Activated T-cell treated with anti-CD3 and anti-CD28 coated beads for 4 hours (primary cell): ENCODE measurements around the gene BTBD2.

Source experiments
- DNase-seq: peaks from one replicate; pipeline ENCODE4 v3.0.0-alpha.2; 2020

BTBD2 gene

DNA sequence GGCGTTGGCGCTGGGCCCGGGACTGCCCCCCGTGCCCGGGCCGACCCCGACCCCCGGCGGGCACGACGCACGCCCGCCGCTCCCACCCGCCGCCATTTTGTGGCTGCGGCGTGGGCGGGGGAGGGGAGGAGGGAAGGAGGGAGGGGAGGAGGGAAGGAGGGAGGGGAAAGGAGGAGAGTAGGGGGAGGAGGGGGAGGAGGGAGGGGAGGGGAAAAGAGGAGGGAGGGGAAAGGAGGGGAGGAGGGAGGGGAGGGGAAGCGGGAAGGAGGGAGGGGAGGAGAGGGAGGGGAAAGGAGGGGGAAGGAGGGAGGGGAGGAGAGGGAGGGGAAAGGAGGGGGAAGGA lies at the start of gene BTBD2:
Gene BTBD2 (minus strand): TSS at position 107 of the 343 bp plus-strand sequence. CDS start 11 bp downstream, at position 96.
- DNase-seq = peak; percentile 59

DNA sequence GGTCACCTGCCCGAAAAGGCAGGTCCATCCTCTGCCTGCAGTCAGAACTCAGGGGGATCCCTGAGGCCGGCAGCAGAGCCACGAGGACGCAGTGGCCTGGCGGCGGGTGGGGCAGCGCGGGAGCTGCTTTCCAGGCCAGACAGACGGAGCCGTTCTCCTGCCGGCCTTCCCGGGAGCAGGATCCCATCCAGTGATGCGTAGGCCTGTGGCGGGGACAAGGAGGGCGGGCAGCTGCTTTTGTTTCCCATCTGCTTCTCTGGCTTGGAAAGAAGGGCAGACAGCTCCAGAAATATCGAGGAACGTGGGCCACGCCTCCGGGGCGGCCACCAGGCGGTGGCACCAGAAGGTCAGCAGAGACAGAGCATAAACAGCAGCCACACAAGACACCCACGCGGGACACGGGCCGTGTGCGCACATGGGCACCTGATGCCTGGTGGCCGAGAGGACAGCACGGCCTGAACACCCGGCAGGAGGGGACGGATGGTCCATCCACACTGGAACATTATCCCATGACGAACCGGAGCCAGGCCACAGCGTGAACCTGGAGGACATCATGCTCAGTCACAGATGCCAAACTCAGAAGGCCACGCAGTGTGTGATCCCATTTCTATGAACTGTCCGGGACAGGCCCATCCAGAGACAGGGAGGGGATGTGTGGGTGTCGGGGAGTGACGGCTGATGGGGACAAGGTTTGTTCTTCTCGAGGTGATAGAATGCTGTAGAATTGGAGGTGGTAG lies 49.4 kb upstream of the BTBD2 start:
- no peak for DNase-seq

- DNase-seq = no peak
Measured at GRCh38 chr19:2064395-2064787, 48.9 kb upstream of the BTBD2 start.

DNA sequence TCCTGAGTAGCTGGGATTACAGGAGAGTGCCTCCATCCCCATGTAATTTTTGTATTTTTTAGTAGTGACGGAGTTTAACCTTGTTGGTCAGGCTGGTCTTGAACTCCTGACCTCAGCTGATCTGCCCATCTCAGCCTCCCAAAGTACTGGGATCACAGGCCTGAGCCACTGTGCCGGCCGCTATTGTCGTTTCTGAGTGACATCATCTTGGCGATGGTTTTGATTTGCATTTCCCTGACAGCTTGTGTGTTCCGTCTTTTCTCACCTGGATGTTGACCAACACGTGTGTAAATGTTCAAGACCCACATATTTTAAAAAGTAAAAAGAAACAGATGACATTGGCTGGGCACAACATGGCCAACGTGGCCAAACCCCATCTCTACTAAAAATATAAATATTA lies 48.3 kb upstream of the BTBD2 start:
- DNase-seq = no peak

DNA sequence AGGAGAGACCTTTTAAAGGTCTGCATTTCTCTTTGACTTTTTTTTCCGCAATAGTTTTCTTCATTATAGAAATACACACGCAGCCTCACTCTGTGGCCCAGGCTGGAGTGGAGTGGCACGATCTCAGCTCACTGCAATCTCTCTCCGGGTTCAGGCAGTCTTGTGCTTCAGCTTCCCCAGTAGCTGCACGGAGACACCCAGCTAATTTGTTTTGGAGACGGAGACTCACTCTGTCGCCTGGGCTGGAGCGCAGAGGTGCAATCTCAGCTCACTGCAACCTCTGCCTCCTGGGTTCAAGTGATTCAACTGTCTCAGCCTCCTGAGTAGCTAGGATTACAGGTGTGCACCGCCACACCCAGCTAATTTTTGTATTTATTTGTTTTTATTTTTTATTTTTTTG lies 47.3 kb upstream of the BTBD2 start:
- DNase-seq = no peak

GRCh38 chr19:2062389-2062729 lies 46.8 kb upstream of the BTBD2 start:
- DNase-seq = no peak

DNA sequence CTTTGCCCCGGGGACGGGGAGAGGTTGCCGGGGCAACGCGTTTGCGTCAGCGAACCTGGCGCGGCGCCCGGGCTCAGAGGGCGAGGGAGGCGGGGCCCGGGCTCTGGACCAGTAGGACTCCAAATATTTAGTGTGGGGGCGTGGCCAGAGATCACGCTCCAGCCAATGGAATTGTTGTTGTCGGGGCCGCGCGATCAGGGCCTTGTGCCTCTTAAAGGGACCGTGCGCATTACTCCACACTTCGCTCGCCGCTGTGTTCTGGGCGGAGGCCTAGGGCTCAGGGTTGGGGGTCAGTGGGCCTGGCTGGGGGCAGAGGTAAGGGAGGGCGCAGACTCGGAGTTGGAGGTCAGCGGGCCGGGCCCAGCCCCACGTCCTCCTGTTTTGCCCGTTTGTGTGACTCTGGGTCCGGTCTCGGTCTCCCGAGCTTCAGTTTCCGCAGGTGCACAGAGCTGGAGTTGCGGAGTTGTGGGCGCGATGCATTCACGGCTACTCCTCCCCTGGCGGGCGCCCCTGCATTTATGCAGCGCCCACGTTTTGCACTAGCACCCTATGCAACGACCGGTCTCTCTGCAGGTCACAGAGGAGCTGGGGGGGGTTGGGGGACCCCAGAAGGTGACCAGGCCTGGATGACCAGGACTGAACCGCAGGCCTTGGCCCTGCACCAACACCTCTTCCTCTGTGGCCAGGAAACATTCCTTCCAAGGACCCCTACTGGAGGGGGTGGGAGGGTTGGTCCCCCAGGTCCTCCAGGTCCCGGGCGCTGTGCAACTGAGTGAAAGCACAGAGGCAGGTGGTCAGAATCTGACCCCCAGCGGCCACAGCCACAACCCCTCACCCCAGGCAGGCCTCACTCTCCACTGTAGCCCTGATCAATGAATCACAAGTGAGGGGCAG lies 46.2 kb upstream of the BTBD2 start:
- DNase-seq = peak; percentile 99

DNA sequence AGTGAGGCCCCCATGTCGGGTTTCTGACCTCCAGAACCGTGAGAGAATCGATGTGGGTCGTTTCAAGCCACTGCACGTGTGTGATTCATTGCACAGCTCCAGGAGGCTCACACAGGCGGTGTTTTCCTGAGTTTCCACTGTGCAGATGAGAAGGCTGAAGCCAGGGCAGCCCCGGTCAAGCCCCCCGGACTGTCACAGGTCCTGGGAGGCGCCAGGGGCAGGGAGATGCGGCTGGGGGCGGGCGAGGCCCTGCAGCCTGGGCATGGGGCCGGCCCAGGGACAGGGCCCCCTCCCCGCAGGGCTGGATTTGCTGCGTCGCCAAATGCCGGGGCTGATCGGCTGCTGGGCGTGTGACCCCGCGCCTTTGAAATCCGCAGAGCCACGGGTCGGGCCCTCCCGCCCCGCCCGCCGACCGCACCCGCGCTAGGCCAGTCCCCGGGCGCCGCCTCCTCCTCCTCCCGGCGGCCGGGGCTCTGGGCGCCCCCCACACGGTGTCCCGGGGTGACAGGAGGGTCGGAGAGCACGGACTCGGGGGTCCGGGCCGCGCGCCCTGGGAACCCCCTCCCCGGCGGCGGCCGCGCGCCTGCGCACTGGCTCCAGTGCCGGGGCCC lies 45.5 kb upstream of the BTBD2 start:
- no peak for DNase-seq

DNA sequence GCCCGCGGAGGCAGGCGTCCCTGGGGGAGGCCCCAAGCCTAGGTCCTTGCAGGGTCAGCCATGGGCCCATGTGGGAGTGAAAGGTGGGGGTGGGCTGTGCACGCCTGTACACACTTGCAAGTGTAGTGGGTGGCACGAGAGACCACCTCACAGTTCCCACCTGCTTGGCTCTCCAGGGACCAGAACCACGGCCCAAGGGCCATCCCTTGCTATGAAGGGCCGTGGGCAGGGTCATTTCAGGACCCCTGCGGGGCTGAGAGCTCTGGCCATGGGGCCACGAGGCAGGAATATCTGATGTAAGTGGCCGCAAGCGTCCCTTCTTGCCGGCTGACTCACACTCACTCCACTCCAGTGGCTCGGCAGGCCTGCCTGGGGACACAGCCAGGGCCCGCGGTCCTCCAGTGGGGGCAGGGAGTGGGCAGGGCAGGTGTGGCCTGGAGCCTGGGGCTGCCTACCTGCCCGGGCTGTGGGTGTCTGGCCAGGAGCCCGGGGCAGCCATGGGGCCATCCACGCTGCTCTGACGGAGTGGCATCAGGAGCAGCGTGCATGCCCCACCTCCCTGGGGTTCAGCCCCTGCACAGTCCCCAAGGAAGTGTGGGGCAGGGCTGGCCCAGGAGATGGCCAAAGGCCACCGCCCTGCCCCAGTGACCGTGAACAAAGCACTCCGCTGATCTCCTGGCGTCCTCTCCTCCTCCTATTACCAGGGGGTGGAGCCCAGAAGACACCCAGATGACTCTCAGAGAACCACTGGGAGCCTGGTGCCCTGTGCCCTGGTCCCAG lies 44.1 kb upstream of the BTBD2 start:
- DNase-seq = no peak

- no peak for DNase-seq
Measured at GRCh38 chr19:2058570-2059421, 43.3 kb upstream of the BTBD2 start.

DNA sequence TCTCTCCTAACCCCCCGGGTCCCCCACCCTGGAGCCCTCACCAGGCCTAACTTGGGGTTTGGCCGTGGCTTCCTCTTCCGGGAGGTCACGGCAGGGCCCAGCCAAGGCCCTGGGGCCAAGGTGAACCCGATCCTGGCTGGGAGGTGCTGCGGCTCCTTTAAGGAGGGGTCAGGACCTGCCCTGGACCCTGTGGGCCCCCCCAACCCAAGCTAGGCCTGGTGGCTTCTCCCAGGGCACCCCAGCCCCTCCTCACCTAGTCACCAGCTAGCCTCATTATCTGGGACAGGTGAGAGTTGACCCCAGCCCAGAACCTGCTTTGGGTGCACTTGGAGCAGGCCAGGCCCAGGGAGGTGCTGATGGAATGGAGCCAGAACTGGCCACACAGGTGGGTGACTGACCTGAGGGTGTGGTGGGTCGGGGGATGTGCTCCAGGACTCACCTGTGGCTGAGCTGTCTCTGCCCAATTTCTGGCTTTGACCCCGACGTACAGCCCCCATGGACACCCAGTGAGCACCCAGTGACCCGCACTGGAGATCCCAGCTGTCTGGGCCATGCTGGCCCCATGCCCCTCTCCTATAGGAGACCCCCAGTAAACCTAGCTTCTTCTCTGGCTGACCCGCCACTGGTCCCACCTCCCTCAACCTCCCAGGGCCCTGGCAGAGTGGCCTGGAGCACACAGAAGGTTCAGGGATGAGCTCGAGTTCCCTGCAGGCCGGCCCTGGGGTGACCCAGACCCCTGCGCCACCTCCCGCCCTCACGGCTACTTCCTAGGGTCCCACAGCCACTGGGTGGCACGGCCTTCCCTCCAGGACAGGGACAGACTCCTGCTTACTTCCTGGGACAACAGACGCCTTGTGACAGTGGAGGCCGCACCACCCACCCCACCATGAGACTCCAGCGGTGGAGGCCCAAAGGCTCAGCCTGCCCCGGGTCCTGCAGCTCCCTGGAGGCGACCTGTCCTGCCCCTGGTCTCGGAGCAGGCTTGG lies 42.3 kb upstream of the BTBD2 start:
- no peak for DNase-seq

GRCh38 chr19:2056837-2057192 lies 41.3 kb upstream of the BTBD2 start:
- DNase-seq = no peak

DNA sequence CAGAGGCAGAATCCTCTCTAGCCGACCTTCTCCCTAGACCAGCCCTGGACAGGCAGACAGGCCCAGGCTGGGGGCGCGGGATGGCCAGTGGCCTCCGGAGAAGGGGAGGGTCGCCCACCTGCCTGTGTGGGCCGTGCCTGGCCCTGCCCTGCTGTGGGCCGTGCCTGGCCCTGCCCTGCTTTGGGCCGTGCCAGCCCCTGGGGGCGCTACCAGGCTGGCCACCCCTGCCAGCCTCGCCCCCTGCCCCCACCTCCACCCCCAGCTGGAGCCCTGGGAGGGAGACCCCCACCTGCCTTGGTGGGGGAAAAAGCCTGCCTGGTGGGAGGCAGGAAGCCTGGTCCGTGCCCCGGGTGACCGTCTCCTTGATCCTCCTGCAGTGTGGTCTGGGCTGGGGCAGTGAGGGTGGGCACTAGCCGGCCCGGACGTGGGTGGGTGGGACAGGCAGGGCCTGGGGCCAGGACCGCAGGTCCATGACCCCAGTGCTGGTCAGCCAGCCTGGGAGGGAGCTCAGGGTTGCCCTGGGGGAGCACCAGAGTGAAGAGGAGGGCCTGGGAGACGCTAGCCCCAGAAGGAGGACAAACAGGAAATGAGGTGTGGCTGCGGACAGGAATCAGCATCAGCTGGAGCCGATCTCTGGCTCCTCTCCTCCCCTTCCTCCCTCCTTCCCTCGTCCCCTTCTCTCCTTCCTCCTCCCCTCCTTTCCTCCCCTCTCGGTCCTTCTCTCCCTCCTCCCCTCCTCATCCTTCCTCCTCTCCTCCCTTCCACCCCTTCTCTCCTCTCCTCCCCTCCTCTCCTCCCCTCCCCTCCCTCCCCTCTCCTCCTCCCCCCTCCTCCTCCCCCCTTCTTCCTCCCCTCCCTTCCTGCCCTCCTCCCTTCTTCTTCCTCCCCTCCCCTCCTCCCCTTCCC lies 40.7 kb upstream of the BTBD2 start:
- DNase-seq = no peak

GRCh38 chr19:2054763-2055162 lies 39.2 kb upstream of the BTBD2 start:
- no peak for DNase-seq

DNA sequence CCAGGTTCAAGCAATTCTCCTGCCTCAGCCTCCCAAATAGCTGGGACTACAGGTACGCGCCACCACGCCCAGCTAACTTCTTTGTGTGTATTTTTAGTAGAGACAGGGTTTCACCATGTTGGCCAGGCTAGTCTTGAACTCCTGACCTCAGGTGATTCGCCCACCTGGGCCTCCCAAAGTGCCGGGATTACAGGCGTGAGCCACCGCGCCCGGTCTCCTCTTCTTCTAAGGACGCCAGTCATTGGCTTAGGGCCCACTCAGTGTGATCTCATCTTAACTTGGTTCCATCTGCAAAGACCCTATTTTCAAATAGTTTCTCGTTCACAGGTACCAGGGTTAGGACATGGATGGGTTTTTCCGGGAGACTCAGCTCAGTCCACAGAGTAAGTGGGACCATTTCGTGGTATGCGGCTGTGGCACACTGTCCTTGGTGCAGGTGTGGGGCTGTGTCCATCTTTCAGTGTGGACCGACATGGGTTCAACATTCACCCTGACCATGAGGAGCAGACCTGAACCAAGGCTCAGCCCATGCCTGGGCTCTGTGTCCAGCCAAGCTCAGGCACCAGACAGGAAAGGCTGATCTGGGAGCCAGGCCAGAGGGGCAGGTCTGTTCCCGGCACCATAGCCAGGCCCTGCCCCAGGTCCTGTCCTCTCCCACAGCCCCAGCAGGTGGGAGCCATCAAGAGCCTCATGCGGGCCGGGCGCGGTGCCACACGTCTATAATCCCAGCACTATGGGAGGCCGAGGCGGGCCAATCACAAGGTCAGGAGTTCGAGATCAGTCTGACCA lies 38.3 kb upstream of the BTBD2 start:
- no peak for DNase-seq

DNA sequence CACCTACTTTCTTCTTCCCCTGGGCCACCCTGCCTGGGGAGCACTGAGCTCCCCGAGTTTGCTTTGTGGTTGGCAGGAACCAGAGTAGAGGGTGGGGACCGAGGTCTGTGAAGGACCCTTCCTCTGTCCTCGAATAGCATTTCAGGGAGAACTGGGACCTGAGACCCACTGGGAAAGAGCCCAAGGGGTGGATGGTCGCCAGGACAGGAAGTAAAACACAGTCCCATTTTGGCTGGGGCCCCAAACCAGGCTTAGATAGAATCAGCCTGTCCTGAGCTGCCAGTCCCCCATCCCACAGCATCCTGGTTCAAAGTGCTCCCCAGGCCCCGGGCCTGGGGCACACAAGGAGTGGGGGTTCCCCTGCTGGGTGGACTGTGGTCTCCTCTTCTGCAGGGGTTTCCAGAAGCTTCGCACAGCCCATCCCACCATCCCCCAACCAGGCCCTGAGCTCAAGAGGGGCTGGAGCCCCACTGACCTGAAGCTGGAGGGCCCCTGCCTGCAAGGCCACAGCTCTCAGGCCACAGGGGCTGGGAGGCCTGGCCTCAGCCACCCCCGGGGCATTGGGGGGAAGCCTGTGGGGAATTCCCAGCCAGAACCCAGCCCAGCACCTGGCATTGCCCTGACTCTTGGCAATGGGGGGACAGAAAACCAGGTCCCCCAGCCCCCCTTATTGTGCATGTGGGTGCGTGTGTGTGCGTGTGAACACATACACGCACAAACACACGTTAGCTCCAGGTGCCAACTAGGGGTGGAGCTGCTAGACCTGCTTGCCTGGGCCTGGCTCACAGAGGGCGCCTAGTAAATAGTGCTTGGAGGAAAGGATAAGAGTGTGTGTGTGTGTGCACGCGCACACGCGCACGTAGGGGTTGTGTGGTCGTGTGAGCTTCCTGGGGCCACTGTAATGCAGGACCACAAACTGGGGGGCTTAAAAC lies 36.5 kb upstream of the BTBD2 start:
- DNase-seq = no peak

GRCh38 chr19:2050991-2051772 lies 35.7 kb upstream of the BTBD2 start, which contains the start of gene MKNK2:
MKNK2 (minus strand) TSS chr19:2051244; CDS start chr19:2050851, 393 bp downstream.
- DNase-seq = peak; percentile 95
